Limb (tissue), 2 donors: ENCODE results near the gene ATP5PD.

Source experiments
- DNase-seq, 2 donors: peaks; one replicate each; pipeline ENCODE4 v3.0.0-alpha.2; 2016; ENCODE audit errors: extremely low spot score in 2 of 2

ATP5PD gene

DNA sequence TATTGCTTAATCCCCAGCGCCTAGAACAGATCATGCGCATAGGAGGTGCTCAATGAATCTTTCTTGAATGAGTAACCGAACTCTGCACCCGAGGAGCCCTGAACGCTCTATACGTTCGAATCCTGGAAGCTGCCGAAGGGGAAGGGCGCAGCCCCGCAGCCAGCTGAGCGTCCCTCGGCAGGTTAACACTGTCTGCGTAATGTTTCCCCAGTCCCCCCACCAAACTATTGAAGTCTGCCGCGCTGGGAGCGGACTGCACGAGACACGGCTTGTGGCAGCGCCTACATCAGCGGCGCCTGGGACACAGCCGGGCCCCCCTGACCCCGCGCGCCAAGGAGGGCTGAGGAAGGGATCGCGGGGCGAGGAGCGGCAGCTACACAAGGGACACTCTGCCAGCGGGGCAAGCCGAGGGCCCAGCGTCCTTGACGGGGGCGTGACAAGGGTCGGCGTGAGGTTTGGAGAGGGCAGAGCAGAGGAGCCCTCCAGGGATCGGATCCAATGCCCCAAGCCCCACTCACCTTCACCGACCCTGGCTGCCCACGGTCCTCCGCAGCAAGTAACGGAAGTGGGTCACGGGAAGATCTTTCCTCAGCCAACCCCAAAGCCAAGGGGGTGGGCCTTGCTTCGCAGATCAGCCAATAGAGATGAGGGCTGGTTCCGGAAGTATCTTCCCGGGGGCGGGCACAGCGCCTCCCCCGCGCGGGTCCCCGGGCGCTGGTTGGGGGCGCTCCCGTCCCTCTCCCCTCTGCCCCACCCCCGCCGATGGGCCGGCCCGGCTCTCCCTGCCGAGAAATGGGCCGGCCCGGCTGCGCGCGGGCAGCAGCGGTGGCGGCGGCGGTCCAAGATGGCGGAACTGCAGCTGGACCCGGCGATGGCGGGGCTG lies at the start of gene ATP5PD, which contains the start of gene KCTD2:
Gene ATP5PD (minus strand): TSS at position 563 of the 883 bp plus-strand sequence. CDS start 4,319 bp downstream, outside the sequence.
Gene KCTD2 (plus strand): TSS at position 819 of the 883 bp plus-strand sequence. CDS start 26 bp downstream, at position 845.
- peak; percentile 94 to 98 for DNase-seq

DNA sequence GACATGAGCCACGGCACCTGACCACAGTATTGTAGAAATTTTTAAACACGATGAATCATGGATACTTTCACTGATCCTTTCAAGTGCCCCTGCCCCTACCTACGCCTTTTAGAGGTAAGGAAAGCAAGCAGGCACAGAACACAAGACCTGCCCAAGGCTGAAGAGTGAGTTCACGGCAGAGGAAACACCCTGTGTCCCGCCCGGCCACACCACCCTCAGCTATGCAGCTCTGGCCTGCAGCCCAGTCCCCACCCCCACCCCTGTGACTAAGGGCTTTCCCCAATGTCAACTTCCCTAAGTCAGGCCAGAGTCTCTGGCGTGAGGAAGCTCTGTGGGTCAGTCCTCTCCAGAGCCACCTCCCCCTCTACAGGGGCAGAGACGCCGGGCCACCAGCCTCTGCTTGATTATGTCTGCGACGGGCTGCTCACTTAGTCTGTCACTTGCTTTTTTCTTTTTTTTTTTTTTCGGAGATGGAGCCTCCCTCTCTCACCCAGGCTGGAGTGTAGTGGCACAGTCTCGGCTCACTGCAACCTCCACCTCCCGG lies 49.4 kb upstream of the ATP5PD start:
- peak in 1 of 2 donors; percentile 57 for DNase-seq

DNA sequence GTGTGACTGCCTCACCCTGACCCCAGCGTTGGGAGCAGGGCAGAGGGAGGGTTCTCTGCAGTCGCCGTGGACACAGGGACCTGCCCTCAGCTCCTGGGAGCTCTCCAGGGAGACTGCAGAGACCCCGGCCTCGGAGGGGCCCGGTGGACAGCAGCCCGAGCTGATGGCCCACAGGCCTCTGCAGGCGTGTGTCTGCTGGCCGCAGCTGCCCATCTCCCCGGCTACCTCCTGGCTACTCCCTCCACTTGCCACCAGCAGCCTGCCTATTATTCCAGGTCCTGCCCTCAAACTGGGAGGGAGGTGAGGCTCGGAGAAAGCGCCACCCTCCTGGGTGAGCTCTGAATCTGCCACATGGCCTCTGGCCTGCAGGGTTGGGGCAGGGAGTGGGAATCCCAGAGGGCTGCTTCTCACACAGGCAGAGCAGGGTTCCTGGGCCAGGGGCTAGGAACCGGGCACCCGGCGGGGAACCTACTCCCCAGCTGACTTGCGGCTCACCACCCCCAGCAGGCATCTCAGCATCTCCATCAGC lies 48.2 kb upstream of the ATP5PD start:
- no peak for DNase-seq

DNA sequence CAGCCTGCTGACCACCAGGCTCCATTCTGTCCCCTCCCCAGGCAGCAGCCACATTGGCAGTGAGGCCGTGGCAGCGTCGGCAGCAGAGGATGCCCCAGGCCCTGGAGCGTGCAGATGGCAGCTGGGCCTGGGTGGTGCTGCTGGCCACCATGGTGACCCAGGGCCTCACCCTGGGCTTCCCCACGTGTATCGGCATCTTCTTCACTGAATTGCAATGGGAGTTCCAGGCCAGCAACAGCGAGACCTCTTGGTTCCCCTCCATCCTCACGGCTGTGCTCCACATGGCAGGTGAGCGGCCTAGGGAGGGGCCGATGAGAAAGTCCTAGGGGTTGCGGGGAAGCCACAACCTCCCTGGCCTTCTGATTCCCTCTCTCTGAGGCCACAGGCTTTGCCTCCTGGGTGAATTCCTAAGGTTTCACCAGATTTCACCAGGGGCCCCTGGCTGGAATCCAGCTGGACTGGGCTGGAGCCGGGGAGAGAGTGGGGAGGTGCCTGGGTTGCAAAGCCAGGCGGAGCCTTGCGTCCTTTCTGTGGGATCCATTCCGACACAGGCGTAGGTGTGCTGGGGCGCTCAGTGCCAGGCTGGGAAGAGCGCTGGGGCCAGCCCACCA lies 46.9 kb upstream of the ATP5PD start:
- no peak for DNase-seq

DNA sequence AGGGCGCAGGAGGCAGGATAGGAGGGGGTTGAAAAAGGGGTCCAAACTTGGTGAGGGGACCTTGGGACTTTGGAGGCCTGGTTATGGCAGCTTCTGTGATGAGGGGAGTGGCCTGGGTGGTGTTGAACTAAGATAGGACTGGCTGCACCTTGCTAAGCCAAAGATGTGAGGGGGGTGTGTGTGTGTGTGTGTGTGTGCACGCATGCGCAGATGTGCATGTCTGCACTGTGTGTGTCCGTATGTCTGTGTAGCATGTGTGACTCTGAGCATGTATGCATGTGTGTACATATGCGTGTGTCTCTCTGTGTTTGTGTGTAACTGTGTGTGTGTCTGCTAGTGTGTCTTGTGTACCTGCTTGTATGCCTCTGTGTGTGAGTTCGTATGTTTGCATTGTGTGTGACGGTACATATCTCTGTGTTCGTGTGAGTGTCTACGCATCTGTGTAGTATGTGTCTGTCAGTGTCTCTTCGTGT lies 45.1 kb upstream of the ATP5PD start:
- DNase-seq: no peak

DNA sequence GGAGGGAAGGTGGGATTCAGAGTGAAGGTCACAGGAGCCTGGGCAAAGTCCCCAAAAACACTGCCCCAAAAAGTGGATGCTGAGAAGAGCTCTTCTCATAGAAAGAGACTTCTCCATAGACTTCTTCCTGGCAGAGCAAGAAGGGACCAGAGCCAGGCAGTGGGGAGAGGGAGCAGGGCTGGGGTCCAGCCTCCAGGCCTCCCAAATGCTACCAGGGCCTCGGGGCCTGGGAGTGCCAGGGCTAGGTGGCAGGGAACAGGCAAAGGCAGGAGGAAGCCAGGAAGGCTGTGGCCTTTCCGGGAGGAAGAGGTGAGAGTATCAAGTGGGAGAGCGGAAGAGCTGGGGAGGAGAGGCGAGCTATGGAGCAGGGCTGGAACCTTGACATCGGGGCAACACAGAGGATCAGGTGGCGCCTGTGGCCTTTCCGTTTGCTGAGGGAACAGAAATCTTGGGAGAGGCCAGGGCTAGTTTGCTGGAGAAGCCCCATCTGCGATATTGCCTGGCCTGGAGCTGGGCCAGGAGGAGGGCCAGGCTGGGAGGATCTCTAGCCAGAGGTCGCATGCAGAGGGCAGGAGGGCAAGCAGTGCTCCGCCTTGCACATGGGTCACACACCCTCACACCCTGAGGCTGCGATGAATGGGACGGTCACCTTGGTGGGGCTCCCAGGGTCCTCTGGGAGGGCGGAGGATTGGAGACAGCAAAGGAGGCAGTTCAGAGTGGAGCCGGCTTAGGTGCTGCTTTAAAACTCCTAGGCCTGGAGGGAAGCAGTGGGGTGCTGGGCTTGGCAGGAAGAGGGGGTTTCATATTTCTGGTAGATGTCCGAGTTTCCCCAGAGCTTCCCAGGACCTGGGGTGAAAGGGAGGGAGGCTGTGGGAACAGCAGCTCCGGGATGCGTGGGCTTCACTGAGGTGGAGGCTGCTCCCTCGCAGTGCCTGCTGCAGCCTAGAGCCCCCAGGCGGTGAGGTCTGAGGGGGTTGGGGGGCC lies 44.4 kb upstream of the ATP5PD start:
- no peak for DNase-seq

DNA sequence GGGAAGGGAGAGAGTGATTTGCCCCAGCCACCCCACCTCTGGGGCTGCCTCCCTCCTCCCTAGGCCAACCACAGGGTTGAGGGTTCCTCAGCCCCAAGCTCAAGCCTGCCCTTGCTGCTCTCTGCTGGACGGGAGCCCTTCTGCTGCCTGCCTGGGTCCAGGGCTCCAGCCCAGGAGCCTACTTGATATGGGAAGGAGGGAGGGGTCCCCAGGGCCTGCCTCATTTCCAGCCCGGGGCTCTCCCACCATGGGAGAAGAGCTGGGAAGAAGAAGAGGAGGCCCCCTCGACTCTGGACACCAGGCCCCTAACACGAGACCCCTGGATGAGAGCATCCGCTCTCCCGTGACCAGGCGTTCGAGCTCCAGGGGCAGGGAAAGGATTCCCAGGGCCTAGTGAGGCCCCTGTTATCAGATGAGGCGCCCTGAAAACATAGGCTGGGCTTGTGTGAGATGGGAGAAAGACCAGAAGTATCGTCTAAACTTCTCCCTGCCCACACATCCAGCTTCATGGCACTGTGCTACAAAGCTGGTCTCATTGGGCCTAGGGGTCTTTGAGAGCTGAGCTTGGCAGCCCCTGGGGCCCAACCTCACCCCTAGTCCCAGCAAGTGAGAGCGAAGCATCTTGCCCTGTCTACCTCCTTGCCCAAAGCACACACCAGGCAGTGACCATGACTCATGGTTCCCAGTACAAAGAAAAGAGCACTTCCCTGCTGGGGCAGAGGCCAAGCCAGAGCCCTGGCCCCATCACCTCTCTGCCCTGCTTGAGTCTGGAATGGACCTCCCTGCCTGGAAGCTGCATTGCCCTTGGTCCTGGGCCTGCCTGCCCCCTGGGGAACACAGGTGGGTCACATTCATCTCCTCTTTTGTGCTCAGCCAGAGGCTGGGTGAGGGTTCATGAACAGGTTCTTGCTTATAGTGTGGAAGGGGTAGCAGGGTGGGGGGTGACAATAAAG lies 42.0 kb upstream of the ATP5PD start:
- DNase-seq: no peak

DNA sequence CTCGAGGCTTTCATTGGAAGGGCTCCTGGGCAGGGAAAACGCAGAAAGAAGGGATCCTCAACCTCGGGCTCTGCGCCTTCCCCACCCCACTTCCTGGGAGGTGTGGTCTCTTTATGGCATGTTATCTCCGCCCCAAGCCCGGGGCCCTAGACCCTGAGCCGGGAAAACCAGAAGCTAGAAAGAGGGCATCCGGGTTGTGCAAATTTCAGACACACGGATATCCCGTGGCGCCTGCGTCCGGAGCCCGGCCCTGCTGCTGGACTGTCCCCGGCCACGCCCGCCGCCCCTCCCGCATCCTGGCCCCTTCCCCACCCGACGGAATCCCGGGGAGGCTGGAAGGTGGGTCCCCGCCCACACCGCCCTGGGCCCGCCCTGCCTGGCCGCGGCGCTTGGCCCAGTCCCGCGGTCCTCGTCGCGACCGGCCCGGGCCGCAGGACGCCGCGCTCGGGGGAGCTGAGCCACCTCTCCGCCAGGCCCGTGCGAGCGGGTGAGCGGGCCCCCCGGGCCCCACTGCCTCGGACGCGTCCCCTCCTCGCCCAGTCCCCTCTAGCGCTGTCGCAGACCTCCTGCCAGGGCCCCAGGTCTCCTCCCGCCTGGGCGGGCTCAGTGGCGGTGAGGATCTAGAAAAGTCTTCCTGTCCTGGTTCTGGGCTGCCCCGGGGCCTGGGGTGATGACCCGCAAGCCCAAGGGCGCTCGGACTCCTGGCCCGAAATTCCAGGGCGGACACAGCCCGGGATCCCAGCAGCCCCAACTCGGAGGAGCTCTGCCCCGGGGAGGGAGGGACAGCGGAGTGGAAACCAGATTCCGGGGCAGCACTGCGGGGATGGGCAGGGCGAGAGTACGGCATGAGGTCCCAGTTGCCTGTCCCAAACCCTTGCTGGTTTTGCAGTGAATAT lies 41.0 kb upstream of the ATP5PD start, which contains the start of gene SLC16A5:
Gene SLC16A5 (plus strand): TSS at position 397 of the 896 bp plus-strand sequence. CDS start 5,683 bp downstream, outside the sequence.
- peak; percentile 62 to 84 for DNase-seq

DNA sequence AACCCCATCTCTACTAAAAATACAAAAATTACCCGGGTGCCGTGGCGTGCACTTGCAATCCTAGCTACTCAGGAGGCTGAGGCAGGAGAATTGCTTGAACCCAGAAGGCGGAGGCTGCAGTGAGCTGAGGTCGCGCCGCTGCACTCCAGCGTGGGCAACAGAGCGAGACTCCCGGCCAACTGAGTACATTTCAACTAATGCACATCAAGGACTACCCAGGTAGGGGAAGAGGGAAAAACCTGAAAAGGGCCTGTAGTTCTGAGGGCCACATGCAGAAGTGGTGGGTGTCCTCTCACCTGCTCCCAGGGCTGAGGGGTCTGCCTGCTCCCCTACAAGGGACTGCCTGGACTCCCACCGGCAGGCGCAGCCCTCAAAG lies 40.4 kb upstream of the ATP5PD start:
- no peak for DNase-seq

DNA sequence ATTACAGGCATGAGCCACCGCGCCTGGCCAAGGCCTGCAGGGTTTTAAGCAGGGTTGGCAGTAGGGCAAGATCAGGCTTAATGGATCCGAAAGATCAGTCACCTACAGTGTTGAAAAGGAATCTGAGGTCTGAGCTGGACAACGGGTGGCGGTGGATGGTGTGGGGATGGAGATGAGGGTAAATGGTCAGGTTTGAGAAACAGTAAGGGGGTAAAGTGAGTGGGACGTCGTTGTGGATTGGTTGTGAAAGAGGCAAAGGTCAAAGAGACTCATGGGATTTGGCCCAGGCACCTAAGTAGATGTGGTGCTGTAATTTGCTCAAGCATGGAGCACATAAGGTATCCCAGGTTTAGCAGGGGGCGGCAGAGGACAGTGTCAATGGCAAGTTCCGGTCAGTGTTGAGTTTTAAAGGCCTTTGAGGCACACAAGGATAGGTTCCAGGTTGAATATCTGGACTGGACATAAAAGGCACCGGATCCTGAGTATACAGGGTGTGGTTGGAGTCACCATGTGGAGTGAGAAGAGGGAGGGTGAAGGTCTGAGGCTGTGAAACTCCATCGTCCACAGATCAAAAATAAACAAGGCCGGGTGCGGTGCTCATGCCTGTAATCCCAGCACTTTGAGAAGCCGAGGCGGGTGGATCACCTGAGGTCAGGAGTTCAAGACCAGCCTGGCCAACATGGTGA lies 39.9 kb upstream of the ATP5PD start:
- no peak for DNase-seq

DNA sequence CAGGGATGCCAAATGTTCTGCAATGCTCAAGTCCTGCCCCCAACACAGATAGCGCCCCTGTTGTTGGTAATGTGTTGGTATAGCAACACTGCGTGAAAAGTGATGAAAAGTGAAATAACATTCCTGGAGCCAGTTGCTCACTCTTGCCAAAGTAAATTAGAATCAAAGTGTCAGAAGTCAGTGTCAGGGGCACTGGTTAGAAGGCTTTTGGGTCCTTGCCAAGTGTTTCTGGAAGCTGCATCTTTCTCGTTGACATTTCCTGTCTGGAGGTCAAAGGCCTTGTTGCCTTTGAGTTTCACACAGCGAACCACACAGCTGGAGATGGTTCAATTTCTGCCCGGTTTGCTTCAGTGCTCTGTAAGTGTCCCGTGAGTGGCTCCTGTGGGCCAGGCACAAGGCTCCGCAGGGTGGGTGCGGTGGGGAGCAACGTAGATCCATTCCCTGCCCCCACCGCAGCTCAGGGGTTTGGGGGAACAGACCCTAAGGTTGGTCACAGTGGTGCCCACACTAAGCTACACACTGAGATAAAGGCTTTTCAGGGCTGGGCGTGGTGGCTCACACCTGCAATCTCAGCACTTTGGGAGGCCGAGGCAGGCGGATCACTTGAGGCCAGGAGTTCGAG lies 37.4 kb upstream of the ATP5PD start:
- DNase-seq: no peak

DNA sequence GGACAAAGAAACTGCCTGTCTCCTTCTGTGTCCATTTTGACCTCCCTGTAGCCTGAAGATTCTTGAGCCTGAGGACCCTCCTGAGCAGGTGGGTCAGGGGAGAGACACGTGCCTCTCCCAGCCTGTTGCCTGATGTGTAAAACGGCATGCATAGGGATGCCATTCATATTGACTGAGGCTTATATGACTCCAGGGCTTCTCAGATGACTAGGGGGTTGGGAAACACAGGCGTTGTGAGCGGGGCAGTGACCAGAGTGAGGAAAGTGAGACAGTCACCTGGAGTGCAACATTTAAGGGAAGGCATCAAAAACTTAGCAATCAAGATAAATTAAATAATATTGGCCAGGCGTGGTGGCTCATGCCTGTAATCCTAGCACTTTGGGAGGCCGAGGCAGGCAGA lies 35.9 kb upstream of the ATP5PD start:
- DNase-seq: no peak

DNA sequence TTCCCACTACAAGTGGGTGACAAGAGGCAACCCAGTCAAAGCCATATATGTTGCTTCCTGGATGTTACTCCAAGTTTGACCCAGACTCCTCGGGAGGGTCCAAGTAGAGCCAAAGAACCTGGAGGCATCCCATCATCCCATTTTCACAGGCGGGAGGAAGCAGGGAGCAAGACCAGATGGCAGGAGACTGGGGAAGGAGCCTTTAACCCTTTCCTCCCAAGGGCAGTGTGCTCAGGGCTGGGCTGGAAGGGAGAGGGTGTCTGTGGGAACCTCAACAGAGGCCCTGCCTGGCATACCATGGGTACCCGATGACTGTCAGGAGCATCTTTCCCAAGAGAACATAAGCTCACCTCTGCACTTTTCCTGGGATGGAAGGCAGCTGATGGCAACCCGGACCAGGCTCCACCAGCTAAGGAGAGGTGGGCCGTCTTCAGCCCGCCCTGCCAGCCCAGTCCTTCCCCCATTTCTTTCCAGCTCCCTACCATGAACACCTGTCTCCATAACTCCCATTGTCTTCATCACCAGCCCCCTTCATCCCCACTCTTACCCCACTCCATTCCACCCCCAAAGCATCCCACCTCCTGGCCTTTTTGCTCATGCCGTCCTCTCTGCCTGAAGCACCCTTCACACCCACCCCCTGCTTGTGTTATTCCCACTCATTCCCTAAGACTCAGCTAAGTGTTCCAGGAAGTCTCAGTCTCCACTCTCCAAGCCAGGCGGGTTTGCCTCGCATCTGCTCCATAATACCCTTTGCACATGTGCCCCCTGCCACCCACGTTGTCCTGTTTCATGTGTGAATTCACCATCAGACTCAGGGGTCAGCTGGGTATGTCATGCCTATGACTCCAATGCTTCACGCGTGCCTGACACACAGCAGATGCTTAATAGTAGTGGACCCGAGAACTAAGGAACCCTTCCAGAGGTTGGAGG lies 35.1 kb upstream of the ATP5PD start:
- DNase-seq: no peak

DNA sequence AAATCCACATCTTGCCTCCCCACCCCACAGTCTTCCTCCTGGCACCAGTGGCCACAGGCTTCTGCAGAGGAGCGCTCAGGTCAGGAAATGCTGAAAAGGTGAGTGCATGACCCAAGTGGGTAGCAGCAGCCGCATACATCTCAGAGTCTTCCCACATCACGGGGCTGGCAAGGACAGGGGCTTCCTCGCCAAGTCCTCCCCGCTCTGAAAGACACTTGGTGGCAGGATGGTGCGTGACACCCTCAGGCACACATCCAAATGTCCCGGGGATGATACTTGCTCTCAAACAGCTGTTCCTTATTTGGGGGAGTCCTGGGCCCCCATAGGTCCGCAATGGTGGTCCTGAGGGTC lies 32.2 kb upstream of the ATP5PD start:
- no peak for DNase-seq

DNA sequence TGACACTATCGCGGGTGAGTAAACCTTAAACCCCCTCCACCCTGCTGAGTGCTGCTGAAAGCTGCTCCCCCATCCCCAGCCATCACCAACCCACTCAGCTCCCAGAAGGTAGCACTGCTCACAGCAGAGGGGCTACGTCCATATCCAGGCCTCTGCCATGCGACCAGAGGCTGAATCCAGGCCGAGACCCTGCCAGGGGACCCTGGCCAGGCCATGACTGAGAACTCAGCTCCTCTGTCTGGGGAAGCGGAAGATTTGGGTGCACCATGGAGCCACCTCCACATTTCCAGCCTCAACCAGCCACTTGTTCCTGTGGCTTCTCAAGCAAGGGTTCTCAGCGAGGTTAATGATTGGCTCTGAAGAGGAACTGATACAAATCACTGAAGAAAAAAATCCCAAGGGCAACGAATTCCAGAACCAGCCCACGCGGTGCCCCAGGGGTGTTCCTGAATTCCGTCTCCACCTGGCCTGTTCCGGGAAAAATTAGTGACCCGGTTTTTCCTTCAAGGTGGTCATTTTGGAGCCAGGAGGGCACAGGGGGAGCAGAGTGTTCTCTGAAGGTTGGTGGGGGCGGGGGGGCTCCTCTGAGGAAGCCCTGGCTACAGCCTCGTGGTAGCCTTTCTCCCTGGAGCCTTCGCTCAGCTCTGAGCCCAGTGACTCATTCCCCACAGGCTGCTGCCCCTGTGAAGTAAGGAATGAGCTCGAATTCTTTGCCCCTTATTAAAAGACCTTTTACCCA lies 31.7 kb upstream of the ATP5PD start:
- no peak for DNase-seq
